DND-41 (cell line): ENCODE data around the gene PARVB.

Experiments used
- EZH2 ChIP-seq: IDR thresholded peaks from 3 replicates; pipeline ENCODE4 v1.6.1; 2012; ENCODE audit warnings: borderline replicate concordance, low read depth, mild to moderate bottlenecking, moderate library complexity, low read length, inconsistent platforms; ENCODE audit not compliant: severe bottlenecking
- TF ChIP-seq, protein P1 (sequence below): IDR thresholded peaks from 2 replicates; pipeline ENCODE4 v1.5.1; 2012; ENCODE audit warnings: borderline replicate concordance, low read length, moderate library complexity, mild to moderate bottlenecking; ENCODE audit not compliant: poor library complexity, severe bottlenecking; ENCODE audit errors: extremely low read depth

DNA sequence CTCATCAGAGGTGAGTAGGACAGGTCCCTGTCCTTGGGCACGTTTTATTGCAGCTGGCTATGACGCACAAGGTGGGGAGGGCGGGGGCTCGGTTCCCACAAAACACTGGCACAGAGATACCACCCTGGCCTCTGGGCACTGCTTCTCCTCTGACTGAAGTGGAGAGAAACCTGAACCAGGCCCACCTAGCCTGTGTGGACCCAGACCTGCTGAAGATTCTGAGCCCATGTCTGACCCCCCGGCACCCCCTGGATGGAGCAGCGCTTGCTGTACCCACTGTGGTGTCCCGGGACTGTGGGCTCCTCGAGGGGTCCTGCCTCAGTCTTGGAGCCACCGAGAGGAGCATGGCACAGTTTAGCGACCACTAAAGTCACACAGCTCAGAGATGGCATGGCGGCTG lies 72.6 kb downstream of the PARVB start:
- TF ChIP-seq EZH2 = no peak
- TF ChIP-seq, protein P1, sequence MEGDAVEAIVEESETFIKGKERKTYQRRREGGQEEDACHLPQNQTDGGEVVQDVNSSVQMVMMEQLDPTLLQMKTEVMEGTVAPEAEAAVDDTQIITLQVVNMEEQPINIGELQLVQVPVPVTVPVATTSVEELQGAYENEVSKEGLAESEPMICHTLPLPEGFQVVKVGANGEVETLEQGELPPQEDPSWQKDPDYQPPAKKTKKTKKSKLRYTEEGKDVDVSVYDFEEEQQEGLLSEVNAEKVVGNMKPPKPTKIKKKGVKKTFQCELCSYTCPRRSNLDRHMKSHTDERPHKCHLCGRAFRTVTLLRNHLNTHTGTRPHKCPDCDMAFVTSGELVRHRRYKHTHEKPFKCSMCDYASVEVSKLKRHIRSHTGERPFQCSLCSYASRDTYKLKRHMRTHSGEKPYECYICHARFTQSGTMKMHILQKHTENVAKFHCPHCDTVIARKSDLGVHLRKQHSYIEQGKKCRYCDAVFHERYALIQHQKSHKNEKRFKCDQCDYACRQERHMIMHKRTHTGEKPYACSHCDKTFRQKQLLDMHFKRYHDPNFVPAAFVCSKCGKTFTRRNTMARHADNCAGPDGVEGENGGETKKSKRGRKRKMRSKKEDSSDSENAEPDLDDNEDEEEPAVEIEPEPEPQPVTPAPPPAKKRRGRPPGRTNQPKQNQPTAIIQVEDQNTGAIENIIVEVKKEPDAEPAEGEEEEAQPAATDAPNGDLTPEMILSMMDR = no peak
